Ecto neural progenitor cell (in vitro differentiated cells): ENCODE results near the gene PIK3R5.
A peak's percentile ranks its signal among the peaks of the same experiment; 100 is the strongest.
"Not testable (repeated sequence)": the region's sequence is repeated elsewhere in the genome, so short reads cannot be mapped to it uniquely, and the experiment has no call there.

Experiments used
- DNase-seq: peaks from one replicate; pipeline ENCODE4 v3.0.0-alpha.2; 2018; ENCODE audit warnings: low spot score

The PIK3R5 gene

DNA sequence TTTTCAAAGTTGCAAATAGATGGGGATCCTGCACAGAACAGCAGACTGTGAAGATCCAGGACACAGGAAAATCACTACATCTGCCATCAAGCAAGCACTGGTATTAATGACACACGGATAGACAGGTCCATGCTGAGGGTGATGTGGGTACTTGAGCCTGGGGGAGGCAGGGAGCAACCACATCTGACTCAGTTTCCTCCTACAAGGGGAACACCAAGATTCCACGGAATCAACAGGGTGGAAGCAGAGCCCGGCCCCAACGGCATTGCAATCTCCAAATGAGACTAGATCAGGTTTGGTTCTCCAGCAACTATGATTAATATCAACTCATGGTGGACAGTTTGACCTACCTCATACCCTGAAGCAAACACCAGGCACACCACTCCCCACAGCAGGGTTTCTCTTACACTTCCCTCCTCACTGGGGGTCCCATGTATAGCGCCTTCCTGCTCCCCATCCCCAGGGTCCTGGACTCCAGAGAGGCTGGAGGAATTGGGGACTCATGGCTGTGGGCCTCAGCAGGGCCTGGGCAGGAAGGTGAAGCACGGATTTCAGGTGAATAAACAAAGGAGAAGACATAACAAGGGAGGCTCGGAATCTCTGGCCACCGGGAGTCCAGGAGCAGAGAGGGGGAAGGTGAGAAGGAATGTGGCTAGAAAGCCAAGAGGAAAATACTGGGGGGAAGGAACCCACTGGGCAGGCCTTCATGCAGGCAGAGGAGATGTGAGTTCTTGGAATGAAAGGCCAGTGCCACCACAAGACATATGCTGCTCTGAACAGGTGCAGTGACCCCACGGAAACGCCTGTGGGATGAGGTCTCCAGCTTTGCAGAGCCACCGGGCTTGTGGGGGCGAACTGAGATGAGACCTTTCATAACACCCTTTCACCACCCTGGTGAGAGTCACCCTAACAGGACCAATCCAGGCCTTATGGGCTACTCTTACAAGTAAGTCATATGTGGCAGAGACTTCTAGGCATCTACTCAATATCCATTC is 68.6 kb downstream of the PIK3R5 start:
- peak; percentile 39 for DNase-seq

DNA sequence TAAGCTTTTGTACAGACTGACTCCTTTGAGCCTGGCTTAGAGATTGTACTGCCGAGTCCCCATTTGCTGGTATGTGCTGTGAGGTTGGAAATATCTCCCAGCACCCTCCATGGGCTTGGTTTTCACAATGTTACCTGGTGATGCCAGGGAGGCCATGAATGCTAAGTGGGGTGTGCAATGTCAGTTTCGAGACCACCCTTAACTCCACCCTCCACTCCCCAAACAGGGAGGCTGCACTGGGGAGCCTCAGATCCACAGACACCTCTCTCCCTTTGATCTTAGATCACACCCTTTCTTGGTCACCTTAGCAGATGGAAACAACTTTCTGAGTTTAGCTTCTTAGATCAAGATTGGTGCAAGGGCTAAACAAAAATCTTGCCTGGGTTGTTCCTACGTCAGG is 69.4 kb downstream of the PIK3R5 start:
- peak; percentile 34 for DNase-seq

DNA sequence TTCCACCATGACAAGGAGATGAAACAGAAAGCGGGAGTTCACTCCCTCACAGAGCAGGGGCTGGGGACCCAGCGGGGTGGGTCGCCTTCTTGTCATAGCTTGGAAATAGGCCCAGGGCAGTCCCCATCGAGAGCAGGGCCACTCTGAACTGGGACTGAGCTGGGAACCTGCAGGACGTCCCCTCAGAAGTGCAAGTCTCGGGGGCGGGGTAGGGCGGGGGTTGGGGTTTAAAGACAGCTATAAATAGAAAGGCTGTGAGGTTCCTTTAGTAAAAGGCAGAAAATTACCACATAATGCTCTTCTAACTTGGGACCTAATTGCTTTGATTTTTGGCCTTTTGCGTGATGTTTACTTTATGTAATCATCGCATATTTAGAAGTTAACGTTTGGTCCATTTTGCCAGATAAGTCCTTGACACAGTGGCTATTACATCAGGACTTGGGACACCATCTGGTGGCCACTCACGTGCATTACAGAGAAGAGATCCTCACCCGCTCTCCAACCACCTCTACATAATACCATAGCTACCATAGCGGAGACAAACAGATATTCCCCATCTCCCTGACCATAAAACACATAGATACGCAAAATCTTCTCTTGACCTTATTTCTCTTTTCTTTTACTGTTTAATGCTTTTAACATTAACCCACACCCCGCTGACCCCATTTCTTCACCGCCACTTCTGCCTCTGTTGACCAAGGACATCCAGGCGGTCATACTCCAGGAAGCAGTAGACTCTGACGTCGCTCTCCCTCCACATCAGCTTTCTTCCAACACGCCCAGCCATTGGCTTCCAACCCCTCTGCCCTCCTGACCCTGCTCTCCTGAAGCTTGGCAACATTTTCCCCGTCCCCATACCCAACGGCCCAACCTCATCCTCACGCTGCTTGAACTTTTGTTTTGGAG is 70.6 kb downstream of the PIK3R5 start:
- peak; percentile 69 for DNase-seq

DNA sequence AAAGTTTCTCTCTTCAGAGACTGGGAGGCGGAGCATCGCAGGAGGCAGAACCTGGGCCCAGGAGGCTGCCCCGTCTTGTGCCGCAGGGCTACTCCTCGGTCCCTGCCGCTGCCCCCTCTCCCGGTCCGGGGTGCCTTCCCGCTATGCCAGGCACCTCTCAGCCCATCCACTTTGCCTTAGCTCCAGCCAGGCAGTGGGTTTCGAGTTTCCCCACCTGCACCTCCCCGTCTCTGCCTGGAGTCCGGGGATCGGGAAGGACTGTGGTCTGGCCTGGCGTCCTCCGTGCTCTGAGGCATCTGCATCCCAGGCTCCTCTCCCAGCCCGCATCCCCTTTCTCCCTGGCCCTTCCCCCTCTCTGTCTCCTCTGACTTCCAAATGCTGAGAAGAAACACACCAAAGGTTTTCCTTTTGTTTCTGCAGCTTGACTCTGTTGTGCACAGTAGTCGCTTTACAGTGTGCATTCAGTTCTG is 71.3 kb downstream of the PIK3R5 start:
- DNase-seq: peak; percentile 68

DNA sequence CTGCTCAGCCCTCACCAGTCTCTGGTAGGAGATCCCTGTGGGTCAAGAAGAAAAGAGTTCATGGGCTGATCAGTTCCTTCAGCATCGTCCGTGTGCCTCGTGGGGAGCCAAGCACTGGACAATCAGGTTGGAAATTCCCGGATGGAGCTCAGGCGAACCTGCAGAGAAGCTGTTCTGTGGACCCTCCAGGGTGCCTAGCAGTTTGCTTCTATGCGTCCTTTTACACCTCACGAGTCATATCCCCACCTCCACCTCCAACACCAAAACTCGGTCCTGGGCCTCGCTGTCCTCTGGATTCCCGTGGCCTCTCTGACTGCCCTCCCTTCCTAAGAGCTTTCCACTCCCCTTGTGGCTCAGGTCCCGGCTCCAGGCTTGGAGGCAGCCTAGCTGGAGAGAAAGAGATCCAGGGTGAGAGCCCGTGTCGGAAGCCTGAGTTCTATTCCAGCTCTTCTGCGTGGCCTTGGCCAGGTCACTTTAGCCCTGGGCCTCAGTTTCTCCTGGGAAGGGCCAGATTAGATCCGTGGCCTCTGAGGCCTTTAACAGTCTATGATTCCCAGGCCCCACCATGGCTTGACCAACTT is 71.8 kb downstream of the PIK3R5 start:
- peak; percentile 47 for DNase-seq

DNA sequence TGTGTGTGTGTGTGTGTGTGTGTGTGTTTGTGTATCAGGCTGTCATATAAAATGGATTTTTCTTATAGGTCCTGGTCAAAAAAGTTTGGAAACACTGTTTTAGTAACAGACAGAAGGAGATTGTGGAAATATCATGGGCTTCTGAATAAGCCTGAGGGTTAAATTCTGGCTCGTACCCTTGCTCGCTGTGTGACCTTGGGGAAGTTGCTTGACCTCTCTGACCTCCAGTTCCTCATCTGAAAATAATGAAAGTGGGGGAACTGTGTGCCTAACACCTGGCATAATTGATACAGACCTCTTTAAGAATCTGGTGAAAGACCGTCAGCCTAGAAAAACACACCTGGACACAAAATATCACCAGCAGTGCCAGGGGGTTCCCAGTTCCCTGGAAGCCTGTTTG is 72.4 kb downstream of the PIK3R5 start:
- DNase-seq: no peak

DNA sequence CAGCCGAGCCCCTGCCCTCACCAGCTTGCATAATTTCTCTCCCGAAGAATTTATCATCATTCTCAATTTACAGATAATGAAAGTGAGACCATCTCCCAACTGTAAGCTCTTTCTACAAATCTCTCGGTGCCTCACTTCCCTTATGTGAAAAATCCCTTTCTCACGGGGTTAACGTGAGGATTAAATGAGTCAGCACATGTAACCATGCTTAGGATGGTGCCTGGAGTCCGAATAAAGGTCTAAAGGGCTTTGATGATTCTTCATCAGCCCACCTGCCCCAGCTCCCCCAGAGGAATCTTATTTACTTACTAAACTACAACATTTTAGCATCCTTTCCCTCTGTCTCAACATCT is 73.2 kb downstream of the PIK3R5 start:
- DNase-seq: no peak

DNA sequence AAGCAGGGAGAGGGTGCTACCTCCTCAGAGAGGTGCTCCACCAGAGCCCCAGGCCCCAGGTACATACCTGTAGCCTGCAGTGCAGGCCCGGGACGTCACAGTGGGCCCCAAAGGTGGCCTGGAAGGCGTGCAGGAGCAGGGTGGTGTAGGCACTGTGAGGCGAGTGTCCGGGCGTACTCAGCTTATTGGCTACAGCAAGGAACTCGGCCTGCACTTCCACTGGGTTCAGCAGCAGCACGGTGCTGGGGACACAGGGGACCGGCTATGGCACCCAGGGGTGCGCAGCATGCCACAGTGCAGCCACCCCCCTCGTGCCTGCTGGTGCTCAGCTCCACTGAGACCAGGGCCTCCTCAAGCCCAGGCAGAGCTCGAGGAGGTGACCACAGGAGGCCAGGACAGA is 74.8 kb downstream of the PIK3R5 start:
- no peak for DNase-seq

DNA sequence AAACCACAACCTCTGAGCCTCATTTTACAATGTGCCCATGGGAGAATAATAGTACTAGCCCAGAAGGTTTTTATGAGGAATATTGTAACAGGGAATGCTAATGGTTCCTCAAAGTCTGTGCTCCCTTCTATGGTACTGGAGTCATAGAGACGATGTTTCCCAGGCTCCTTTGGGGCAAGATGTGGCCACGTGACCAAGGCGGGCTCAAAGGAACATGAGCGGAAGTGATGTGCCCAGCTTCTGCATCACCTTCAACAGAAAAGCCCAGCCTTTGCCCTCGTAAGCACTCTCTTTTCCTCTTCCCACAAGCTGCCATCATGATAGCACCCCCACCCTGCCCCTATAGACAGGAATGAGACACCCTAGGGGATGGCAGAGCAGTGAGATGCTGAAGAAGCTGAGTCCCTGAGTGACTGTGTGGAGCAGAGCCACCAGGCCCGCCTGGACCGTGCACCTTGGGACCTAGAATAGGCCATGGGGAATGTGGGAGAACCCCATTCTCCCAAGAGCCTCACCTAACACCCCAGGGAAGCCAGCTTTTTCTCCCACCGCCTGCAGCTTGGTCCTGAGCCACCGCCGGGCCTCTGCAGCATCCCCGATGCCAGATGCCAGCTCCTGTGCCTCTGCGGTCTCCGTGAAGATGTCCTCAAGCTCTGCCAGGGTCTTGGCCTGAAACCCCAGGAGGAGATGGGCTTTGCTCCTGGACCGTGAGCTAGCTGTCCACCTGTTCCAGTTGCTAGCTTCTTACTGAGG is 75.9 kb downstream of the PIK3R5 start:
- no peak for DNase-seq

DNA sequence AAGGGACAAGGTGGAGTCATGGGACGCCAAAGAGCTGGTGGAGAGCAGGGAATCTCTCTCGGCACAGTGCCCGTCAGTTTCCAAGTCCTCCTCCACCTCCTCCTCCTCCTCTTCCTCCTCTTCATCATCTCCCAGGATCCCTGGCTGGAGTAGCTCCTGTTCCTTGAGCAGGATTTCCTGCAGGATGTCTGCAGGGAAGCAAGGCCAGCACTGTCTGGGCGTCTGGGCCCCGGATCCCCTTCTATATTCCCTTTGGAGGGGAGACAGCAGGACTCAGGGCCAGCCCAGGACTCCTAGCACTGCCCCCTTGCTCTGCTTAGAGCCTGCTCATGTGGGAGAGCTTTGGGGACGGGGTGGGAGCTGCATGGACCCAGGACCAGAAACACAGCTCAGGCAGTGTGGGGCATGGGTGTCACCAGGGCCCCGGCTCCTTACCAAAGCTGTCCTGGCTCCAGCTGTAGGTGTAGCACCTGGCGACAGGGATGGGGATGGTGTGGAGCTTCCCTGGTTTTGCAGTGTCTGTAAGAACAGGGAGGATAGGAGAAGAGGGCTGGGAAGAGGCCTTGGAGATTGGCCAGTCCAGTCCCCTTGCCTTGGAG is 76.7 kb downstream of the PIK3R5 start:
- DNase-seq: no peak

DNA sequence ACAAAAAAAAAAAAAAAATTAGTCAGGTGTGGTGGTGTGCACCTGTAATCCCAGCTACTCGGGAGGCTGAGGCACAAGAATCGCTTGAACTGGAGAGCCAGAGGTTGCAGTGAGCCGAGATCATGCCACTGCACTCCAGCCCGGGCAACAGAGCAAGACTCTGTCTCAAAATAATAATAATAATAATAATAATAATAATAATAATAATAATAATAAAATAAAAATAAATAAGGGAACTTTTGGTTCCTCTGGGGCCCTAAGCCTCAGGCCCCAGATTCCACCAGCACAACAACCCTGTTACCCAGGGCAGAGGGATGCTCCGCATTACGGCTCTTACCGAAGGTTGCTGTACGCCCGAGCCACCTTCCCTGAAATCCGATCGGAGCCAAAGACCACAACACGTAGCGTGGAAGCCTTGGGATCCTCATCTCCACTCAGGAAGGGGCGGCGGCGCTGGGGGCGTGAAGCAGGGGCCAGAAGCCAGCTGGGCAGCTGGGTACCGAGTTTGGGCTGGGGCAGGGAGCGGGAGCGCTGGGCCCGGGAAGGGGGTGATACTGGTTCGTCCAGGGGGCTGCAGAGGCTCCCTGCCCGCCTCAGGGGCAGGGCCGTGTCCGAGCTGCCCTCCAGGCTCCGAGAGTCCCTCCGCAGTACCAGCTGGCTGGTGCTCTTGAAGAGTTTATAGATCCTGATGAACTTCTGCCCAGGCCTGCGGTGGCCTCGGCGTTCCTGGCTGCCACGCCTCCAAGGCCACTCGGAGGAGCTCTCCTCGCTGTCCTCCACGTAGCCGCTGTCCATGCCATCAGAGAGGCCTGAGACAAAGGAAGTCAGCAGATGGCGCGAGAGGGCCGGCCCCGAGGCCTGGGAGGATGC is 77.4 kb downstream of the PIK3R5 start:
- peak; percentile 94 for DNase-seq

DNA sequence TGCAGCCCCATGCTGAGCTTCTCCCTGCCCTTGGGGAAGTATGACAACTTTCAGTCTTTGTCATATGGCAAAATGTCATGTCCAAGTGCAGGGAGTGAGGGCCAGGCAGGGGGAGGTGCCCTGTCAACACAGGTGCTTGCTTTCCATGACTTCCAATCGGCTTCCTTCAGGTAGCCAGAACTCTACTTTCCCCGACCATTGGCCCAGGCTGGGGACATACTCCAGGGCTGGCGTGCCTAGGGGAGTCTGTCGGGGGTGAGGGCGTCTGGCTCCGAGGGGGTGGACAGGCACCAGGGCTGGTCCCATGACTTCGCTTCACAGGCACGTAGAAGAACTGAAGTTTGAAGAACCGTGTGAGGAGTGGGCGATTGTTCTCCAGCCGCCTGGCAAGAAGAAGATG is 78.2 kb downstream of the PIK3R5 start:
- no peak for DNase-seq

DNA sequence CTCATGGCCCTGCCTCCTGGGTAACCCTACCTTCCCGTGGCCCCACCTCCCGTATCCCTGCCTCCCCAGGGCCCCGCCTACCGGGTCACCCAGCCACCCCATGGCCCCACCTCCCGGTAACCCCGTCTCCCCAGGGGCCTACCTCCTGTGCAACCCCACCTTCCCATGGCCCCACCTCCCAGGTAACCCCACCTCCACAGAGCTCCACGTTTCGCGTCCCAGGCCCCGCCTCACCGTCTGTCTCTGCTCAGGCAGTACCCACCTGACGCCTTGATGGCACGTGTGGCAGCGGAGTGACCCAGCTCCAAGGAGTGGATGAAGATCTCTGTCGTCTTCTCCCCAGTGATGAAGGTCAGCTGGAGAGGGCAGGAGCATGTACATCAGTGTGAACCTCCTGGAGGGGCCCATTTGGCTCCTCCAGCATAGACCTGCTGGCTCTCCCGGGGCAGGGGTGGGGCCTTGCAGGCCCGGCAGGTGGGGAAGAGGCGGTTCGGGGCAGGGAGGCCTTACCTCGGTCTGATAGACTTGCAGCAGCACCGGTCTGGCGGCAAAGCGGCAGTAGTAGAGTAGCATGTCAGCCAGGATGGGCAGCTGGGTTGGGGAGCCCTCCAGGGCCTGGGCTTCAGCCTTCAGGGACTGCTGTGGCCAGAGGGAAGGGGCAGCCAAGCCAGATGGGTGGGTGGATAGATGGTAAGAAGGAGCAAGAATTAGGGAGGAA is 79.4 kb downstream of the PIK3R5 start:
- DNase-seq: no peak

DNA sequence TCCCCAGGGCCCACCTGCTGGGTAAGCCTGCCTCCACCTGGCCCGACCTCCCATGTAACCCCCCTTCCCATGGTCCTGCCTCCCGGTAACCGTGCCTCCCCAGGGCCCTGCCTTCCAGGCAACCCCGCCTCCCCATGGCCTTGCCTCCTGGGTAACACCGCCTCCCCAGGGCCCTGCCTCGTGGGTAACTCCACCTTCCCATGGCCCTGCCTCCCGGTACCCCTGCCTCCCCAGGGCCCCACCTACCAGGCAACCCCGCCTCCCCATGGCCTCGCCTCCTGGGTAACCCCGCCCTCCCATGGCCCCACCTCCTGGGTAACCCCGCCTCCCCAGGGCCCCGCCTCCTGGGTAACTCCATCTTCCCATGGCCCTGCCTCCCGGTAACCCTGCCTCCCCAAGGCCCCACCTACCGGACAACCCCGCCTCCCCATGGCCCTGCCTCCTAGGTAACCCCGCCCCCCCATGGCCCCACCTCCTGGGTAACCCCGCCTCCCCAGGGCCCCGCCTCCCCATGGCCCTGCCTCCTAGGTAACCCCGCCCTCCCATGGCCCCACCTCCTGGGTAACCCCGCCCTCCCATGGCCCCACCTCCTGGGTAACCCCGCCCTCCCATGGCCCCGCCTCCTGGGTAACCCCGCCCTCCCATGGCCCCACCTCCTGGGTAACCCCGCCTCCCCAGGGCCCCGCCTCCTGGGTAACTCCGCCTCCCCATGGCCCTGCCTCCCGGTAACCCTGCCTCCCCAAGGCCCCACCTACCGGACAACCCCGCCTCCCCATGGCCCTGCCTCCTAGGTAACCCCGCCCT is 80.1 kb downstream of the PIK3R5 start:
- not testable (repeated sequence) for DNase-seq

DNA sequence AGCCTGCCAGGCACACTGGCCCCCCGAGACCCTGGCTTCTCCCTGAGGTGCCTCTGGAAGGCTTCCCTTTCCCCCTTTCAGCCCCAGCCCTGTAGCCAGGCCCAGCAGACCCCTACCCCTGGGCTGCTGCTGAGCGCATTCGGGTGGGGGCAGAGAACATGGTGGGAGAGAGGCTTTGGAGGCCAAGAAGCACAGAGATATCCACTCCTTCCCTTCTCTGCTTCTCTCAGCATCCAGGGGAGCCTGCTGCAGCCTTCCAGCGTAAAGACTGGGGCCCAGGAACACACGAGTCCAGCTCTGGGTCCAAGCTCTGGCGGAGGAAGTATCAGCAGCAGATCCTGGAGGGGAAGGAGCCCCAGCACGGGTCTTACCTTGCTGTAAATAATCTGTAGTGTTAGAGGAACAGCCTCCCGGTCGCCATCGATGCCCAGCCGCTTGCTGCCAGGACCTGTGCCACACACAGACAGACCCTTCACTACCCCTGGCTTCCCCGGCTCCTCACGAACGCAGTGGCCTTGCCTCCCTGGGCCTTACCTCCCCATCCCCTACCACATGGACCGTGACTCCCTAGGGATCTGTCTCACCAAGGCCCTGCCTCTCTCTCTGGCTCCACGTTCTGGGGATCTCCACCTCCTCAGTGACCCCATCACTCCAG is 81.0 kb downstream of the PIK3R5 start:
- no peak for DNase-seq

DNA sequence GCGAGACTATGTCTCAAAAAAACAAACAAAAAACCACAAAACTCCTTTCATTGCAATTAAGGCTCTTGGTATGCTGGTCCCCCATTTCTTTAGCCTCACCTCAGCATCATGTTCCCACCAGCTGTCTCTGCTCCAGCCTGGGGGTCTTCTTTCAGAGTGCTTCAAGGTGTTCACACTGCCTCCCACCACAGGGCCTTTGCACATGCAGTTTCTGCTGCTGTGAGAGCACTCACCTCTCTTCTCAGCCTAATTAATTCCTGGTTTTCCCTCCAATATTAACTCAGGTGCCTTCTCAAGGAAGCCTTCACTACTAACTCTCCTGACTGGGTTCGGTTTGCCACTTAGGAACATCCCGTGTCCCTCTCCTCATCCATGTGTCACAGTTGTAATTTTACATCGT is 82.2 kb downstream of the PIK3R5 start:
- no peak for DNase-seq

DNA sequence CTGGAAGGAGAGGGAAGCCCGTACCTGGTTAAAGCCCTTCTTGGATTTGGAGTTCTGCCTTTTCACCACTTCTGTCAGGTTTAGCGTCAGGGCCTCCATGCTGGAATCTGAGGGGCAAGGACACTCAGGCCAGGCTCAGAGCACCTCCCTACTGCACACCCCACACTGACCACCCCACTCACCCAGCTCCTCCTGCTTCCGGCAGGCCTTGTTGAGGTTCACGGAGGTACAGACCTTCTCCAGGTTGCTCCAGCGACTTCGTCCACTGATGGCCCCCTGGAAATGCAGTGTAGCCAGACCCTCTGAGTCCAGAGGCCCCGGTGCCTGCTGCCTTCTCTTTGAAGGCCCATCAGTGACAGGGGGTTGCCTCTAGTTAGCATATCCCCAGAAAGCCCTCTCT is 83.9 kb downstream of the PIK3R5 start:
- DNase-seq: no peak

DNA sequence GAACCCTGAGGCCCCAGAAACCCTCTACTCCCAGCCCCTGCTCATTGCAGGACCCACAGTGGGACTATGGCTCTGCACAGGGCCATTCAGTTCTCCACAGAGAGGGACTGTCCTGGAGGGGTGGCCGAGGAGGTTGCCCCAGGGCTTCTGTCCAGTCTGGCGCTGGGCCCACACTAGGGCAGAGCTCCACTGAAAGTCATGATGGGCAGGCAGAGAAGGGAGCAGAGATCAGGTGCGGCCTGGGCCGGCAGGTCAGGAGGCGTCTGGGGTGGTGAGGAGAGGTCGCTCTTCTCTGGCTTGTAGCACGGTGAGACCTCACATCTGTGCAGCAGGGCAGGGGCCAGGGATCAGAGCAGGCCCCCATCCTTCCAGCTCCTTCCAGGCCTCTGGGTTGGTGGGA is 85.0 kb downstream of the PIK3R5 start:
- DNase-seq: no peak
